CD4-positive, alpha-beta T cell treated with Interleukin-12 subunit alpha and Interleukin-12 subunit beta, for 1 hour (primary cell): ENCODE measurements around the gene YWHAB.
"Not testable (repeated sequence)": the region's sequence is repeated elsewhere in the genome, so short reads cannot be mapped to it uniquely, and the experiment has no call there.

Experiments
- DNase-seq: peaks from one replicate; pipeline ENCODE4 v3.0.0-alpha.2; 2020

YWHAB gene

DNA sequence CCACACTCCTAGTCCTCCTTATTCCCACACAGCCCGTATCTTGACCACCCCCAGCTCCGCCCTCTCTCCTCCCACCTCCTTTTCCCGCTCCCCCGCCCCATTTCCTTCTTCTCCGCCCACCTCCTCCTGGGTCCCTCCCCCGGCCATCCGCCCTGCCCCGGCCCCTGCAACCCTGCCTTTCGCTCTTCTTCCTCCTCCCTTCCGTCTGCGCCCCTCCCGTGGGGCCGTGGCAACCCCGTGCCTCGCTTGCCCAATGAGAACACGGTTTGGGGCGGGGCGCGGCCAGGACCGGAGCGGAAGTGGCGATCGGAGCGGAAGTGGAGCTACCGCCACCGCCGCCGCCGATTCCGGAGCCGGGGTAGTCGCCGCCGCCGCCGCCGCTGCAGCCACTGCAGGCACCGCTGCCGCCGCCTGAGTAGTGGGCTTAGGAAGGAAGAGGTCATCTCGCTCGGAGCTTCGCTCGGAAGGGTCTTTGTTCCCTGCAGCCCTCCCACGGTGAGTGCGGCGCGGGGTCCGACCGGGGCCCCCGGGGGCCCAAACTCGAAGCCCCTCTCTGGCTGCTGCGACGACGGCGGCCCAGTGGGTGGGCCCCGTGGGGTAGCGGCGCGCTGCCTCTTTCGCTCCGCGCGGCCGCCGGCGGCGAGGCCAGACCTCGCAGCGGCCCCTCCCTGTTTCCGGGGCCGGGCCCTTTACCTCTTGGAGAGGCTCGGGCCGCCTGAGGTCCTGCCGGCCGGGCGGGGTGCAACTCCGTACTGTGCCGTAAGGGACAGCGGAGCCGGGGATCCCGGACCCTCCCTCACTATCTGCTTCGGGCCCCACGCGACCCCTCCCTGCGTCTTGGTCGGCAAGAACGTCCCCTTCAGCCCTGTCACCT, at the start of gene YWHAB:
TSS of gene YWHAB (plus strand) at position 314 of the 874 bp plus-strand sequence. CDS start 15,829 bp downstream, outside the sequence.
- DNase-seq = peak; percentile 97

DNA sequence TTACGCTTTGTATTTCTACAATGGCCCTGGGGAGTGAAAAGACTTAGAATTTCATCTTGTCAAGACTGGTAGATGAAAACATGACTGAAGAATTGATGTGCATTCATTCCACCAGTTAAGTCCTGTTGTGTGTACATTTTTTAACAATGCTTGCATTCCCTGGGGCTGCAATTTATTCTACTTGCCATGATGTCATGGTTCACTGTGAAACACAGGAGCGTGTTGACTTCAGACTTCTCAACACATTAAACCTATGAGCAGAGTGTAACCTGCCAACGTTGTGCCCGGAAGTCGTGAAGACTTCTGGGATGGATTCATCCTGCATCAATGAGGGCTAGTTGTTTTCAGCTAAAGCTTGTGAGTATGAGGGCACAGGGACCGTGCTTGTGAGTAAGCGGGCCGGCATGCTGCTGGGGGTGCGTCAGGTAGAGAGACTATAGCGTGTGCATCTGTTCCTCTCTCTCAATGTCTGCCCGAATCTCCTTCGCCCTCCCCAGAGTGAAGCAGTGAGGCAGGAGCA, 48.8 kb upstream of the YWHAB start:
- no peak for DNase-seq

DNA sequence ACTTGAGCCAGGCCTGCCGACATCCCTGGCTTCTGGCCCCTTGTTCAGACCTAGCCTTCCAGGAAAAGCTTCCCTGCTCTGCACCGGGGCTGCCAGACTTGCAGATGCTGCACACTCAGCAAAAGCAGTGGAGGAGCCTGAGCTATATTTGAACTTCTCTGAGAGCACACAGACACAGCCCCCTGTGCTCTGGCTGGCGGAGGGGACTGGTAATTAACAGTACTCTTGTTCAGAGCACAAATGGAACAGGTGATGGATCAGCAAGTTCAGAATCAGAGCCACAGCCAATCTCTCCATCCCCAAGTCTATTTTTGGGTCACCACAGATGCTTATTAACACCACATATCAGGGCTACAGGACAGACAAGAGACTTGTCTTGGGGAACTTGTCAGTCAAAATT, 47.6 kb upstream of the YWHAB start:
- DNase-seq = no peak

DNA sequence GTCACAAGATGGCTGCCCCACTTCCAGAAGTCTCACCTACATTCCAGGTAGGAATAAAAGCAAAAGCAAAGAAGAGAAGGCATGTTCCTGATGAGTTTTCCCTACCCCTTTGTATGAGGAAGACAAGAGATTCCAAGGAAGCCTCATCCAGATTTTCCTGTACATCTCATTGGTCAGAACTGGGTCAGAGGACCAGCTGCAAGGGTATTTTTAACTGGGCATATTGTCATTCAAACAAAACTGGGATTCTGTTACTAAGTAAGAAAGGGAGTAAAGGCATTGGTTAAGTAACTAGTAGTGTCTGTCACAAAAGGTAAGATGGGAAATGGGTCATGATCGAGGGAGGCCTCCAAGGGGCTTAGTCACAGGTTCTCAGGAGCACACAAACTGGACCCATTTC, 47.0 kb upstream of the YWHAB start:
- DNase-seq = no peak

DNA sequence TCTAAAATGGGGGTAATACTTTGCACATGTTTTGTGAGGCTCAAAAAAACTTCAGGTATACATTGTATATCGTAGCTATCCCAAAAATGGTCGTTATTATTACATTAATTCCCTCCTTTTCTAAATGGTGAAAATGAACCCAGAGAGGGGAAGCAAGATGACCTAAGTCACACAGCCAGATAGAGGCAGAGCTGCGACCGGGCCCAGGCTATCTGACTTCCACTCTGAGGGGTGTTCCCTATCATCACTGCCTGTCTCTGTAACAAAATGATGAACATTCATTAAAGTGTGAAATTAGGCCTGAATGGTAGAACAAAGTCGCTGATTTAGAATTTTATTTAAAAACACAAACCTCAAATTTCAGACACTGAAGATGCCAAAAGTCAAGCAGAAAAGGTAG, 46.0 kb upstream of the YWHAB start:
- no peak for DNase-seq

DNA sequence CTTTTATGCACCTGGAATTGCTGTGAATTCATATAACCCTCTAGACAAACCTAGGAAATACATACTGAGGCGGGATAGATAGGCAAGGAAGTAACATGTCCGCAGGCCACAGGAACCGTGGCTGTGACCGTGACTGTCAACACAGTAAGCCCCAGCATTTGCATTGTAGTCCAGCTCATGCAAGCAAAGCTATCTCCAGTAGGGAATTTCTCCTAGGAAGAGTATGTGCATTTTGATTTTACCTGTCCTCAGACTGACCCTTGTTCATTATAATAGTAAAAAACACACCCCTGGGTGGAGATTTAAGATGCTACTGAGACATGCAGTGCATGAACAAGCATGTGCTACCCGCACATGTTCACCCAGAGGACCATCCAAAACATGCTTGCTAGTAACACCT, 44.7 kb upstream of the YWHAB start:
- no peak for DNase-seq

DNA sequence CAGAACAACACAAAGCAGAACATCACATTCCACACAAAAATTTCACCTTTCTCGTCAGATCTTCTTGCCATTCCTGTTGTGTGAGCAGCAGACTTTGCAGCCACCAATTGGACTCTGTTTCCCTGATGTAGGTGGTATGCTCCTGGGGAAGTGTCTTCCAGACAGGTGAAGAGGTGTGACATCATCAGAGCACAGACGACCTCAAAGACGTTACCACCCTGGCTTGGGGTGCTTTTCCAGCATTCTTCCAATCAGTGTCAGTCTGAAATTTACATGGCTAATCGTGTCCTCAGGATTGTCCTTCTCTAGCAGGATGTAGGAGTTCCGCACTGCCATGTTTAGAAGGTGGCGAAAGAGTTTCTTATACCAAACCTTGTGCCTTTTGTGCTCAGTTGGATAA, 43.5 kb upstream of the YWHAB start:
- DNase-seq = no peak

DNA sequence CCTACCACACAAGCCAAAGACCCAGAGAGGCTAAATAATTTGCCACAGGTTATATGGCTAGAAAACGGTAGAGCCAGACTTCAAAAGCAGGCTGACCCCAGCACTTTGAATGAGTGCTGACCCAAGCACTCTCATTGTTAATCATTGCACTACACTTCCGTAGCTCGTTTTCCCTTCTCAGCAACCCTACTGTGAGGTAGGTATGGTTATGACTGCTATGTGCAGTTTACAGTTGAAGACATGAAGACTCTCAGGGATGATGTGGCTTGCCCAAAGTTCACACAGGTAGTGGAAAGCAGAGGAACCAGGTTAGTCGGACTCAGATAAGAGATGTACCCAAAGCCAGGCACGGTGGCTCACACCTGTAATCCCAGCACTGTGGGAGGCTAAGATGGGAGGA, 41.6 kb upstream of the YWHAB start:
- DNase-seq = no peak

DNA sequence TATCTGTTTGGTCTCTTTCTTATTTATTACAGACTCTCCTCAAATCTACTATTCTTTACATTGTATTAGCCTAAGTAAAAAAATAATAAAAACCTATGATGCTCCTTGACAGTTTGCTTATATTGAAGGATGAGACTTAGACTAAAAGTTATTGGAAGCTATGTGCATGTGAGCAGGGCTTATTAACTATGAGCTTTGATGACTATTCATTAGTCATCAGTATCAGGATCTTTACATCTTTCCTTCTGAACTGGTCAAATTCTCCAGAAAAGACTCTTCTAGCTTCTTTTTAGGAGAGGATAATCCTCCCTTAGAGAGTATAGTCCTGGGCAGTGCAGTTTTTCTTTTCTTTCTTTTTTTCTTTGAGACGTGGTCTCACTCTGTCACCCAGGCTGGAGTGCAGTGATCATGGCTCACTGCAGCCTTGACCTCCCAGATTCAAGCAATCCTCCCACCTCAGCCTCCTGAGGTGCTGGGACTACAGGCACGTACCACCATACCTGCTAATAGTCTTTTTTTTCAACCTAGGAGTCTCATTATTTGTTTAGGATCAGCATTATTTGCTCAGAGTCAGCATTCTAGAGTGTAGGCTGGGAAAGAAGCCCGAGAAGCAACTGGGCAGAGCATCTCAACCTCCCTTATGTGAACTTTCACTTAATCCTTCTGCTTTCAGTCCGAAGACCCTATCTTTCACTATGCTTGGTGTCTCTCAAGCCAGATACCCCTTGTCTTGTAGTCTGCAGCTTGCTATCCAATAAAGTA, 37.1 kb upstream of the YWHAB start:
- no peak for DNase-seq

DNA sequence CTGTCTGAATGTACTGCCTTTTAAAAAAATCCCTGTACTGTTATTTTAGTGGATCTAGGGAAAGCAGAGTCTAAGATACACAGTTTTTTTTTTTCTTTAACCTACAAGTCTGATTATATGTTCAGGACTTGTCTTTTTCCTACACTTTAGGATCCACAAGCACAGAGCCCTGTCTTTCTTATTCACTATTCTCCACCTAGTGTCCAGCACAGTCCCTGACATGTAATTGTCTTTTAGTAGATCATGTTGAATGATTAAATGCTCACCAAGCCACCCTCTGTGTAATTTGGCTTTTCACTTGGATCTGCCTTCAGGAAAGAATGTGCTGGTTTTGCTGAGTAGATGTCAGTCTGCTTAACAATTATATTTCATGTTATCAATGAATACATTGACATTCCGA, 35.8 kb upstream of the YWHAB start:
- no peak for DNase-seq

DNA sequence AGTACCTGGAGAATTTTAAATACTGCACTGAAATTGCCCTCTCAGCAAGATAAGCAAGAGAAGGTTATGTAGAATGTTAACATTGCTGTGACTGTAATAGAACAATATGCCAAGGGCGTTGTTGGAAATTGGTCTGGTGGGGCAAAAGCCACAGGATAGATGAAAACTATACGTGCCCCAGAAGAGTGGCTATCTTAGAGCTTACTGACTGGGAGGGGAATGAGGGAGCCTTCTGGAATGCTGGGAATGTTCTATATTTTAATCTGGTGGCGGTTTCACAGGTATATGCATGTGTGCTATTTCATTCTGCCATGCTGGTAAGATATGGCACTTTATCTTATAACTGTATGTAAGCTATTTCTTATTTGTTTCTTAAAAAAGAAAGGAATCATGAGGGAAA, 35.2 kb upstream of the YWHAB start:
- DNase-seq = no peak

DNA sequence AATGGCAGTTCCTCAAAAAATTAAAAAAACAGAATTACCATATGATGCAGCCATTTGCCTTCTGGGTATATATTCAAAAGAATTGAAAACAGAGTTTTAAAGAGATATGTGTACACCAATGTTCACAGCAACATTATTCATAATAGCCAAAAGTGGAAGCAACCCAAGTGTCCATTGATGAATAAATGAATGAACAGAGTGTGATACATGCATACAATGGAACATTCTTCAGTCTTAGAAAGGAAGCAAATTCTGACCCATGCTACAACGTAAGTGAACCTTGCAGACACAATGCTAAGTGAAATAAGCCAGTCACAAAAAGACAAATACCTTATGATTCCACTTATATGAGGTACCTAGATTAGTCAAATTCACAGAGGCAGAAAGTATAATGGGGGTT, 34.7 kb upstream of the YWHAB start:
- DNase-seq = no peak

DNA sequence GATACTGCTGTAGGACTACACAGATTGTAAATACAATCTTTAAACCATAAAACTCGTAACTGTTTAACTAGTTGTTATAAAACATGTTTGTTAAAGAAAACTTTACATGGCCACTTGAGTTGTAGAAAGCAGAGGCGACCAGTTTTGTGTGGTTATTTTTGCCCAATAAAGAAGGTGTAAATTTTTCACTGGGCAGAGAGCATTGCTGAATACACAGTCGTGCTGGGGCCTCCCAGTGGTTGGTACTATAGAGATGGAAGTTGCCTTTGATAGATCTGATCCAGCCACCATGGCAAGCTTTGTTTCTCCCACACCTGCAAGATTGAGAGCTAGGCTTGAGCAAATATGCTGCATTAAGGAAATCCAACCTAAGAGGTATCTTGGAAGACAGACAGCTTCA, 34.0 kb upstream of the YWHAB start:
- no peak for DNase-seq

DNA sequence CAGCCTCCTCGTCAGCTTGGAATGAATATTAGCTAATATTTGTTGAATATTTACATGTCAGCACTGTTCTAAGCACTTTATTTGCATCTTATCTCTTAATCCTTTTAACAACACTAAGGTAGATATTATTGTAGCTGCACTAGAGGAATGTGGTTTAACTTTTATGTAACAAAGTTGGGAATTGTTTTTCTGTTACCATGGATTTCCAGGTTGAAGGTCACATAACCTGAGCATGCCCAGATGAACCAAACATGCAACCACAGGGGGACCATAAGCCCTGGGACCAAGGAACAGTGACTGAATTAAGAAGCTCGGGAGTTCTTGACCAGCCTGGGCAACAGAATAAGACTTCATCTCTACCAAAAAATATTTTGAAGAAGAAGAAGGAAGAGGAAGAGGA, 29.1 kb upstream of the YWHAB start:
- no peak for DNase-seq

DNA sequence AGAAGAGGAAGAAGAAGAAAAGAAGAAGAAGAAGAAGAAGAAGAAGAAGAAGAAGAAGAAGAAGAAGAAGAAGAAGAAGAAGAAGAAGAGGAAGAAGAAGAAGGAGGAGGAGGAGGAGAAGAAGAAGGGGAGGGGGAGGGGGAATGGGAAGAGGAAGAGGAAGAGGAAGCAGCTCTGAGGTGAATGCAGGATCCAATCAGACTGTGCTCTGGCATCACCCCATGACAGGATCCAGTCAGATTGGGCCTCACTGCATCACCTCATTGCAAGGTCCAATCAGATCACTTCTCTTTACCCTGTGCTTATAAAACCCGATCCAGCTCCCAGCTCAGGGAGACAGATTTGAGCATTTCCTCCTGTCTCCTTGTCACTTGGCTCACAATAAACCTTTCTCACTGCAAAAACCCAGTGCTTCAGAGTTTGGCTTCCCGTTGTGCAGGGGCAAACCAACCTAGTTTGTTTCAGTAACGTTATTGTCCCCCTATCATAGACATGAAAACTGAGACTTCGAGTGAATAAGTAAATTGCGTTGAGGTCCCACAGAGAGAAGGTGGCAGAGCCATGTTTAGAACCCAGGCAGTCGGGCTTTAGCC, 28.6 kb upstream of the YWHAB start:
- DNase-seq = no peak

DNA sequence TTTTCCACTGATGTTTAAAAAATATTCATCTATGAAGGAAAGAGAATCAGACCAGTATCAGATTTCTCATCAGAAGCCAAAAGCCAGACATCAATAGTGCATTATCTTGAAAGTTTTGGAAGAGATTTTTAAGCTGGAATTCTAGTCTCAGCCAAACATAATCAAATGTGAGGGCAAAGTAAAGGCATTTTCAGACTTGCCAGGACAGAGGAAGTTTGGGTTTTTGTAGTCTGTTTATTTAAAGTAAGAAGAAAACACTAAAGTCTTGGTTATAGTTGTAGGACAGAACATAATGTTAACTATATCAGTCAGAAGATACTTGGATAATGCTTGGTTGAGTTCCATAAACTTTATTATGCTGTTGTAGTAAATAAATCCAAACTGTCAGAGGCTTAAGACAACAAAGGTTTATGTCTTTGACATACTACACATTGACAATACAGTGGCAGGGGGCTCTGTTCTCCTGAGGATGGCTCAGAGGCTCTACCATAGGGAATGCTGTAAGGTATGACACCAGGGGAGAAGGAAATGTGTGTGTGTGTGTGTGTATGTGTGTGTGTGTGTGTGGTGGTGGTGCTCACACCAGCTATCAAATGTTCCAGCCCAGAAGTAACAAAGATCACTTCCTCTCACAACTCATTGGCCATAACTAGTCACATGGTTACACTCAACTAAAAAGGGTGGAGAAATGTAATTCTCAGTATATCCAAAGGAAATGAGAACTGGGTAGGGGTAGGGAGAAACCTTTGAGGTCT, 26.7 kb upstream of the YWHAB start:
- peak; percentile 13 for DNase-seq

DNA sequence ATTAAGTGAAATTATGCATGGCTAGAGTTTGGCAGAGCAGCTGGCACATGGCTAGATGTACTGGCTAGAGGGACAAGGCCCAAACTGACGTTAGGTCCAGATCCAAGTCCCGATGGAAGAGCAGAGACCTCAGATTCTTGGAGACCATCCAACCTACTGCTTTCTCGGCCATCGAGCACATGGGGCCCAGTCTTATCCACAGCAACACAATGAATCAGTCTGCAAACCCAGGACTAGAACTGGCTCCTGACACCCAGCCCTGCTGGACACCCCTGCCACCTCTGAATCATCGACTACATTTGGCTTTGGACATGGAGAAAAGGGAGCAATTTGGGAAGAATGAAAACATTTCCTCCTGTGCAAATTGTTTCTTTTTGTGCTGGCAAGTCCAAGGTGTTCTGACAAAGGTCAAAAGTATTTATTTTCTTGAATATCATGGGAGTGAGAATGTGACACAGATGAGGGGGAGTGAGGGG, 23.9 kb upstream of the YWHAB start:
- no peak for DNase-seq

DNA sequence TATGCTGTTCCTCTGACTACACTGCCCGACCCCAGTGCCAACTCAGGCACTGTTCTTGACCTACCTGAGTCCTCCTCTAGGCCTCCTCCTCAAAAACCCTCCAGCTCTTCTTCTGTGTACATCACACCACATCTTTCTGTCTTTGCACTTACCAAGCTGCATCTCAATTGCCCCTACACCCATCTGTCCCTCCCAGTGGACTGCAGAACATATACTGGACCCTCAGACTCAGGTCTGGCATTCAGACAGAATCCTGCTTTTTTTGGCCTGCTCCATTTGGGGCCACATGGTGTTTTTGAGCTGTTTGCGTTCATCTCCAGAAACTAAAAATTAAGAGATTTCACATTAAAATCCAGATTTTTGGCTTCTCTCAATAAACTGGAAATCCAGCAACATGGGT, 23.2 kb upstream of the YWHAB start:
- no peak for DNase-seq

DNA sequence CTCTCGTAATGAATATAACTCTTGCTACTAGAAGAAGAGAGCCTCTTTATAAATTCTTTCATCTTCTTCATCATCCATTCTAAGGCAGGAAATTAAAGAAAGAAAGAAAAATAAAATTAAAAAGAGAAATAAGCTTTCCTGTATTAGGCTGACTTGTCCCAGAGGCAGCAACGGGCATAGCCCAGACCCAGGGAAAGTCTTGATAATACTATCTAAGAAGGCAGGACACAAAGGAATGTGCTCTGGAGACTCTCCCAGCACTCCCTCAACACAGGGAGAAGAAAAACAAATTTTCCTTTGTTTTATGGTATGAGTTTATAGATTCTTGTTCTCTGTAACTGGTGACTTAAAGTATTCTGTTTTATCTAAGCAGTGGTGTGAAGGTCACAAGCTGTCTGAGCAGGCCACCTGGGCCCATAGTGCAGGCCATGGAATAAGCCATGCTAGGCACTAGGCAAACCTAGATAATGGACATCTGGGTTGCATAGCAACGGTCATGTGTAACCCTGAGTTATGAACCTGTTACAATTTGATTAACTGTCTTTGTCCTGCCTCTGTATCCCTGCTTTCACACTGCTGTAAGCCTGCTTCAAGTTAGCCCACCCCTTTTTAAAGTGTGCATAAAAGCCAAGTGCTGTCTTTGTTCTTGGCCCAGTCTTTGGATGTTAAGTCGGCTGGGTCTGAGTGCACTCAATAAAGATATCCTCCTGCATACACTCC, 22.0 kb upstream of the YWHAB start:
- not testable (repeated sequence) for DNase-seq

DNA sequence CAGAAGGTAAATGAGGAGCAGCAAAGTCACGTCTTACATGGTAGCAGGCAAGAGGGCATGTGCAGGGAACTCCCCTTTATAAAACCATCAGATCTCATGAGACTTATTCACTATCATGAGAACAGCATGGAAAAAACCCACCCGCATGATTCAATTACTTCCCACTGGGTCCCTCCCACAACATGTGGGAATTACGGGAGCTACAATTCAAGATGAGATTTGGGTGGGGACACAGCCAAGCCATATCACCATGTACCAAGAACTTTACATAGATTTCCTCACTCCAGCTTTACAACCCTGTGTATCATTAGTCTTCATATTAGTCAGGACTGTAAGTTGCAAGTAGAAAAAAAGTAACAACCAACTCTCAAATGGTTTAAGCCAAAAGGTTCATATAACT, 21.0 kb upstream of the YWHAB start:
- not testable (repeated sequence) for DNase-seq

DNA sequence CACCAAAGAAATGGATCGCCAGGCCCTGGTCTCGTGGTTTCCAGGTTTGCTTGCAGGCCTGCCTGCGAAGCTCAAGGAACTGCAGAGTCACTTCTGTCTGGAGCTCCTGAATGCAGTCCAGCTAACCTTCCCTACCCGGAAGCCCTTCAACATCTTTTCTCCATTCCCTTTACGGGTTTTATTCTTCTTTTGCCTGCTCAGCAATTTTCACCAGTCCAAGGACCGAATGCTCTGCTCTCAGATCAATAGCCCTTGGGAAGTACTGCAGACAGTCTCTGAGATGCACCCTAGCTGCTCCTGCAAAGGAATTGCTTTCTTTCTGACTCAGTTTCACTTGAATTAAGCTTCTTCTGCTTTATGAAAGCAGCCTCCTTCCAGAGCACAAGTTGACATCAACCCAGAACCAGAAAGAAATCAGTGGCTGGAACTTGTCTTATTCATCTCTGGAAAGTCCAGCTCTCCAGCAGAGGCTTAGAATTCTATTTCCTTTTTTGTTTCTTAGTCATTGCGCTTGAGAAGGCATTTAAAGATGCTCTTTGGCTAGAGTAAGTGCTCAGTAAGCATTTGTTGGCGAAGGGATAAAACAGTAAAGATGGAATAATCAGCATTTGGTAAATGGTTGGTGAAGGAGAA, 18.7 kb upstream of the YWHAB start:
- DNase-seq = no peak

DNA sequence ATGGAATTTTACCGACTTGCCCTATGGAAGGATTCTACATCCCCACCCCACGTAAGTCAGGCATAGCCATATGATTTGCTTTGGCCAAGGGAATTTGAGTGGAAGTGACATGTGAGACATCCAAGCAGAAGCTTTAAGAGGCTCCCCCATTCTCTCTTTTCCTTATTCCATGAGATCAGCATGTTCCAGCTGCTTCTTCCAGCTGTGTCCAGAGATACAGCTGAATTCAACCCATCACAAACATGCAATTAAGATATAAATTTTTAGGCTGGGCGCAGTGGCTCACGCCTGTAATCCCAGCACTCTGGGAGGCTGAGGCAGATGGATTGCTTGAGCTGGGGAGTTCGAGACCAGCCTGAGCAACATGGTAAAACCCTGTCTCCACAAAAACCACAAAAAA, 16.0 kb upstream of the YWHAB start:
- DNase-seq = no peak
